ENCODE data around the gene STK11IP. TPM values are rescaled to one million over a fixed set of nuclear protein-coding genes. Genes with fewer than 3 reads are reported as not detected.

Gene STK11IP
- total RNA-seq, 4 donors from 2014 or later, result 33.9 to 77.0 (median 72.3) TPM

- H3K27me3 ChIP-seq, result no peaks in the 10 kb centered on the region
- H3K4me3 ChIP-seq, result no peak overlapping the region
- H3K4me1 ChIP-seq, result peaks cover 0 to 11% (median 5%) of the 10 kb centered on the region in 4 donors
- no peaks in the 10 kb centered on the region for H3K9me3 ChIP-seq
- H3K36me3 ChIP-seq, result no peaks in the 10 kb centered on the region
- H3K27ac ChIP-seq, result no peak overlapping the region
- DNase-seq (ENCODE audit: low spot score in 2 of 2), result no peak
- 63 to 69% methylated on average over 4 of the region's 4 CpGs for WGBS, 2 donors
- TF ChIP-seq EP300 (IDR thresholded peaks at IDR 0.05) (no peak), CTCF (IDR thresholded peaks at IDR 0.05) (no peak), POLR2A (IDR thresholded peaks at IDR 0.05) (no peak)
These were observed 6.6 kb upstream of the STK11IP start for GRCh38 chr2:219591091-219591490.

- Histone ChIP-seq H3K27me3 (no peaks in the 10 kb centered on the region), H3K9me3 (no peaks in the 10 kb centered on the region), H3K4me3 (no peak overlapping the region), H3K27ac (peak overlapping the region in 1 of 4 donors; percentile 10), H3K4me1 (peaks cover 0 to 22% (median 8%) of the 10 kb centered on the region in 4 donors), H3K36me3 (no peaks in the 10 kb centered on the region)
- no peak for DNase-seq (ENCODE audit: low spot score in 2 of 2)
- no peak for TF ChIP-seq CTCF (IDR thresholded peaks at IDR 0.05)
- no peak for TF ChIP-seq EP300 (IDR thresholded peaks at IDR 0.05)
- TF ChIP-seq POLR2A (IDR thresholded peaks at IDR 0.05), result no peak
- 62 to 68% methylated on average over 6 of the region's 6 CpGs for WGBS, 2 donors
These were observed 4.9 kb upstream of the STK11IP start for GRCh38 chr2:219592736-219593135.

GRCh38 chr2:219593154-219593553 lies 4.5 kb upstream of the STK11IP start:
- Histone ChIP-seq H3K9me3 (no peaks in the 10 kb centered on the region), H3K4me3 (no peak overlapping the region)
- TF ChIP-seq EP300 (IDR thresholded peaks at IDR 0.05) (no peak), POLR2A (IDR thresholded peaks at IDR 0.05) (no peak), CTCF (IDR thresholded peaks at IDR 0.05) (no peak)

GRCh38 chr2:219595256-219595655 lies 2.4 kb upstream of the STK11IP start:
- H3K27me3 ChIP-seq, result no peaks in the 10 kb centered on the region
- TF ChIP-seq POLR2A (IDR thresholded peaks at IDR 0.05) (no peak), EP300 (IDR thresholded peaks at IDR 0.05) (peak in 1 of 2 donors; percentile 54)
- H3K36me3 ChIP-seq, result no peaks in the 10 kb centered on the region
- H3K4me1 ChIP-seq, result peaks cover 0 to 34% (median 10%) of the 10 kb centered on the region in 4 donors
- peak overlapping the region in 3 of 4 donors; percentile 86 to 95 (median 94) for H3K27ac ChIP-seq
- WGBS, 2 donors, result 9 to 14% methylated on average over 3 of the region's 3 CpGs
- no peak overlapping the region for H3K4me3 ChIP-seq
- no peaks in the 10 kb centered on the region for H3K9me3 ChIP-seq
- DNase-seq (ENCODE audit: low spot score in 2 of 2), result no peak

More at GRCh38 chr2:219593154-219593553, 4.5 kb upstream of the STK11IP start:
- Histone ChIP-seq H3K4me1 (peaks cover 0 to 22% (median 8%) of the 10 kb centered on the region in 4 donors), H3K36me3 (no peaks in the 10 kb centered on the region), H3K27me3 (no peaks in the 10 kb centered on the region), H3K27ac (peak overlapping the region in 1 of 4 donors; percentile 10)
- WGBS, 2 donors, result 89 to 95% methylated on average over 2 of the region's 2 CpGs
- no peak for DNase-seq (ENCODE audit: low spot score in 2 of 2)

- H3K9me3 ChIP-seq, result no peaks in the 10 kb centered on the region
- peaks cover 0 to 12% (median 0%) of the 10 kb centered on the region in 3 donors for H3K36me3 ChIP-seq
- peak in 1 of 2 donors; percentile 6 for DNase-seq (ENCODE audit: low spot score in 2 of 2)
- WGBS, 2 donors, result 5 to 9% methylated on average over 19 of the region's 19 CpGs
- no peak for TF ChIP-seq CTCF (IDR thresholded peaks at IDR 0.05)
- no peaks in the 10 kb centered on the region for H3K27me3 ChIP-seq
- peak overlapping the region; percentile 55 to 73 (median 66) for H3K4me3 ChIP-seq
- peak overlapping the region; percentile 81 to 95 (median 90) for H3K27ac ChIP-seq
- peaks cover 0 to 34% (median 10%) of the 10 kb centered on the region in 4 donors for H3K4me1 ChIP-seq
These were observed 604 bp upstream of the STK11IP start for GRCh38 chr2:219596954-219597551.

Data from tibial nerve (tissue), 4 donors.